ENCODE data around the gene MOCS1. TPM values are rescaled to one million over a fixed set of nuclear protein-coding genes. Genes with fewer than 3 reads are reported as not detected.

Gene MOCS1
- total and polyA plus RNA-seq, 2 experiments from 2014 or later, result 17.2 to 28.1 TPM

DNA sequence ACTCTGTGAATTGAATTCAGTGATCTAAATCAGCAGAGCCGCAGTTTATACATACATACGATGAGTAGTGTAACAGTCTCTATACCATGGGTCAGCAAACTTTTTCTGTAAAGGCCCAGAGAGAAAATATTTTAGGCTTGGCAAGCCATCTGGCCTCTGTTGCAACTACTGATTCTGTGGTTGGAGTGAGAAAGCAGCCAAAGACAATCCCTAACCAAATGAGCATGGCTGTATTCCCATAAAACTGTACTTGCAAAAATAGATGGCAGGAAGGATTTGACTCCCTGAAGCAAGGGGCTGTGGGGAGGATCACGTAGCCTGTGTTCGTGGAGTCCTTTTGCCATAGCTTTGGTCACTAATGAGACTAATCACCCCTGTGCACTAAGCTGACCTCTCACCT is 17.9 kb upstream of the MOCS1 start:
- no peaks in the 10 kb centered on the region for H3K36me3 ChIP-seq (ENCODE audit: insufficient read depth)
- H3K4me1 ChIP-seq (ENCODE audit: insufficient read depth), result peaks cover 16% of the 10 kb centered on the region
- H4K20me1 ChIP-seq (replicated peaks; ENCODE audit: insufficient read depth), result no peaks in the 10 kb centered on the region
- peaks cover 18% of the 10 kb centered on the region; the same call in 1 of the 2 replicates for H3K9me2 ChIP-seq (ENCODE audit: insufficient read depth)
- no peaks in the 10 kb centered on the region for H3K36me3 Mint-ChIP-seq (ENCODE audit: low read depth)
- H3K4me2 ChIP-seq, result no peak overlapping the region
- TF ChIP-seq, protein P1, sequence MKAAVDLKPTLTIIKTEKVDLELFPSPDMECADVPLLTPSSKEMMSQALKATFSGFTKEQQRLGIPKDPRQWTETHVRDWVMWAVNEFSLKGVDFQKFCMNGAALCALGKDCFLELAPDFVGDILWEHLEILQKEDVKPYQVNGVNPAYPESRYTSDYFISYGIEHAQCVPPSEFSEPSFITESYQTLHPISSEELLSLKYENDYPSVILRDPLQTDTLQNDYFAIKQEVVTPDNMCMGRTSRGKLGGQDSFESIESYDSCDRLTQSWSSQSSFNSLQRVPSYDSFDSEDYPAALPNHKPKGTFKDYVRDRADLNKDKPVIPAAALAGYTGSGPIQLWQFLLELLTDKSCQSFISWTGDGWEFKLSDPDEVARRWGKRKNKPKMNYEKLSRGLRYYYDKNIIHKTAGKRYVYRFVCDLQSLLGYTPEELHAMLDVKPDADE (IDR thresholded peaks at IDR 0.05), result no peak
- TF ChIP-seq, protein P2, sequence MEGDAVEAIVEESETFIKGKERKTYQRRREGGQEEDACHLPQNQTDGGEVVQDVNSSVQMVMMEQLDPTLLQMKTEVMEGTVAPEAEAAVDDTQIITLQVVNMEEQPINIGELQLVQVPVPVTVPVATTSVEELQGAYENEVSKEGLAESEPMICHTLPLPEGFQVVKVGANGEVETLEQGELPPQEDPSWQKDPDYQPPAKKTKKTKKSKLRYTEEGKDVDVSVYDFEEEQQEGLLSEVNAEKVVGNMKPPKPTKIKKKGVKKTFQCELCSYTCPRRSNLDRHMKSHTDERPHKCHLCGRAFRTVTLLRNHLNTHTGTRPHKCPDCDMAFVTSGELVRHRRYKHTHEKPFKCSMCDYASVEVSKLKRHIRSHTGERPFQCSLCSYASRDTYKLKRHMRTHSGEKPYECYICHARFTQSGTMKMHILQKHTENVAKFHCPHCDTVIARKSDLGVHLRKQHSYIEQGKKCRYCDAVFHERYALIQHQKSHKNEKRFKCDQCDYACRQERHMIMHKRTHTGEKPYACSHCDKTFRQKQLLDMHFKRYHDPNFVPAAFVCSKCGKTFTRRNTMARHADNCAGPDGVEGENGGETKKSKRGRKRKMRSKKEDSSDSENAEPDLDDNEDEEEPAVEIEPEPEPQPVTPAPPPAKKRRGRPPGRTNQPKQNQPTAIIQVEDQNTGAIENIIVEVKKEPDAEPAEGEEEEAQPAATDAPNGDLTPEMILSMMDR (conservative IDR thresholded peaks at IDR 0.05; ENCODE audit: low read depth in 2 of 2), result no peak
- TF ChIP-seq ZNF114 (CRISPR knock-in tag; IDR thresholded peaks at IDR 0.05) (no peak), ZNF462 (CRISPR knock-in tag; IDR thresholded peaks at IDR 0.05) (no peak), STAT1 (IDR thresholded peaks at IDR 0.05; ENCODE audit: unreplicated experiment) (no peak), EZH2phosphoT487 (IDR thresholded peaks at IDR 0.05; ENCODE audit: unreplicated experiment) (no peak), ZNF331 (CRISPR knock-in tag; IDR thresholded peaks at IDR 0.05; ENCODE audit: low read depth) (no peak), POLR2AphosphoS5 (IDR thresholded peaks at IDR 0.05; ENCODE audit: low read depth) (no peak), CREB1 (CRISPR knock-in tag; IDR thresholded peaks at IDR 0.05; ENCODE audit: low read depth) (no peak)
- no peaks in the 10 kb centered on the region for H3K9me3 Mint-ChIP-seq
- no peak overlapping the region for H2AFZ ChIP-seq
- H3F3A ChIP-seq (replicated peaks; ENCODE audit: low read depth), result no peaks in the 10 kb centered on the region
- no peak overlapping the region for H3K27ac ChIP-seq (ENCODE audit: low read depth)
- ATAC-seq (no peak), DNase-seq (ENCODE audit: low spot score) (no peak)
- no peaks in the 10 kb centered on the region for H3K27me3 ChIP-seq (ENCODE audit: insufficient read depth)
- peaks cover 4% of the 10 kb centered on the region for H3K27me3 Mint-ChIP-seq (ENCODE audit: insufficient read depth, low read depth, poor library complexity)
- H3K4me1 Mint-ChIP-seq, result no peaks in the 10 kb centered on the region; the same call in none of the 3 replicates
- H3K4me3 ChIP-seq, result no peak overlapping the region
- no peaks in the 10 kb centered on the region for H3K79me2 ChIP-seq (replicated peaks; ENCODE audit: insufficient read depth)
- no peak overlapping the region for H3K4me3 Mint-ChIP-seq
- no peak overlapping the region for H3K27ac Mint-ChIP-seq
